Keratinocyte (primary cell): Measurements from ENCODE around the gene NUP210. TPM values are rescaled to one million over a fixed set of nuclear protein-coding genes. Genes with fewer than 3 reads are reported as not detected.
A peak's percentile ranks its signal among the peaks of the same experiment; 100 is the strongest.

ENCODE experiments used
- DNase-seq: peaks from one replicate; pipeline ENCODE4 v3.0.0-alpha.2; 2011; ENCODE audit warnings: low read depth, missing footprints, low spot score
- FAIRE-seq: peaks from 2 replicates; lab custom pipeline; 2011; peaks lifted over from hg19 to GRCh38; lab: Jason Lieb, UNC
- H2AFZ ChIP-seq: 2 replicates; pipeline ENCODE4 v1.6.0; 2012; ENCODE audit warnings: low read length, control low read depth, inconsistent platforms; ENCODE audit not compliant: control insufficient read depth
- H3K27ac ChIP-seq: 2 replicates; pipeline ENCODE4 v1.5.1; 2011; ENCODE audit warnings: low read length; ENCODE audit not compliant: control insufficient read depth, insufficient read depth
- H3K27me3 ChIP-seq: 3 replicates; pipeline ENCODE4 v1.6.0; 2011; ENCODE audit warnings: low read length; ENCODE audit not compliant: control insufficient read depth, insufficient read depth; ENCODE audit errors: extremely low read depth
- H3K36me3 ChIP-seq, 2 experiments: 2 replicates in 1 of 2; 3 replicates in 1 of 2; pipeline ENCODE4 v1.5.1; 2011; ENCODE audit warnings: low read length in 2 of 2, mild to moderate bottlenecking in 1 of 2; ENCODE audit not compliant: control insufficient read depth in 2 of 2, insufficient read depth in 2 of 2; ENCODE audit errors: extremely low read depth in 1 of 2
- H3K4me1 ChIP-seq: 3 replicates; pipeline ENCODE4 v1.5.1; 2011; ENCODE audit warnings: low read length; ENCODE audit not compliant: control insufficient read depth, insufficient read depth; ENCODE audit errors: extremely low read depth
- H3K4me2 ChIP-seq: 3 replicates; pipeline ENCODE4 v1.6.0; 2011; ENCODE audit warnings: low read depth, low read length; ENCODE audit not compliant: control insufficient read depth, insufficient read depth; ENCODE audit errors: extremely low read depth
- H3K4me3 ChIP-seq, 3 experiments: fragments of 200-600 bp in 1 of 3; sonication (generic) in 1 of 3; 2 replicates in 2 of 3; 3 replicates in 1 of 3; pipeline ENCODE4 v1.5.1; 2011 to 2016; ENCODE audit warnings: low read length in 3 of 3, mild to moderate bottlenecking in 3 of 3, control low read depth in 2 of 3, inconsistent platforms in 1 of 3, low read depth in 1 of 3, mixed read lengths in 1 of 3, mixed run types in 1 of 3, moderate library complexity in 1 of 3; ENCODE audit not compliant: control insufficient read depth in 2 of 3, insufficient read depth in 2 of 3; ENCODE audit errors: extremely low read depth in 1 of 3
- H3K79me2 ChIP-seq: 2 replicates; pipeline ENCODE4 v1.6.0; 2012; ENCODE audit warnings: low read length; ENCODE audit not compliant: control insufficient read depth, insufficient read depth
- H3K9ac ChIP-seq: 3 replicates; pipeline ENCODE4 v1.6.0; 2011; ENCODE audit warnings: low read length; ENCODE audit not compliant: control insufficient read depth, insufficient read depth; ENCODE audit errors: extremely low read depth
- H3K9me1 ChIP-seq: 3 replicates; pipeline ENCODE4 v1.6.0; 2011; ENCODE audit warnings: low read length; ENCODE audit not compliant: control insufficient read depth, insufficient read depth; ENCODE audit errors: extremely low read depth
- H3K9me3 ChIP-seq: 2 replicates; pipeline ENCODE4 v1.5.1; 2012; ENCODE audit warnings: low read depth, low read length; ENCODE audit not compliant: control insufficient read depth
- H4K20me1 ChIP-seq: 3 replicates; pipeline ENCODE4 v1.6.0; 2011; ENCODE audit warnings: low read length; ENCODE audit not compliant: control insufficient read depth, insufficient read depth; ENCODE audit errors: extremely low read depth
- CTCF ChIP-seq, 3 experiments: IDR thresholded peaks in 1 of 3; conservative IDR thresholded peaks in 1 of 3; optimal IDR thresholded peaks in 1 of 3; 2 replicates in 2 of 3; 3 replicates in 1 of 3; pipeline versions ENCODE3 to v1.5.1; 2011; ENCODE audit warnings: low read length in 3 of 3, mild to moderate bottlenecking in 3 of 3, moderate library complexity in 2 of 3, control low read depth in 1 of 3, inconsistent platforms in 1 of 3; ENCODE audit not compliant: insufficient read depth in 2 of 3; ENCODE audit errors: extremely low read depth in 1 of 3
- EZH2 ChIP-seq: IDR thresholded peaks from one replicate; pipeline ENCODE4 v1.6.1; 2012; ENCODE audit warnings: inconsistent platforms, mild to moderate bottlenecking, low read length, moderate library complexity
- dilution Hi-C: fragments of 300-500 bp; cut with MboI; formaldehyde crosslinking; loops from one replicate; pipeline ENCODE4 v1.7.0; 2020; ENCODE audit warnings: low sequenced_read_pairs; ENCODE audit not compliant: extremely low pct_ligation_motif_present
- polyA plus RNA-seq, 5 experiments: library from polyadenylated mRNA; depleted of rRNA in 3 of 5; stranded (reverse) in 3 of 5; stranded (forward) in 1 of 5; unstranded in 1 of 5; fragments of >200 nt; gene quantifications; 1 replicate in 1 of 5; 2 replicates in 3 of 5; 3 replicates in 1 of 5; pipeline versions ENCODE4 v1.2.1 to v1.2.3, GENCODE V29; 2011 to 2012; ENCODE audit warnings: missing spikeins in 2 of 5, low read depth in 1 of 5, low replicate concordance in 1 of 5

The NUP210 gene
- polyA plus RNA-seq, 1 donor (not counting 4 experiments of a cell fraction or from before 2014, with no cell fraction given), result 0.01 TPM

- no peaks in the 10 kb centered on the region for H3K9me1 ChIP-seq
- H3K27ac ChIP-seq, result no peak overlapping the region
- FAIRE-seq (peak; percentile 34), DNase-seq (no peak)
- dilution Hi-C loops, result no loop called here
- no peak overlapping the region for H3K4me2 ChIP-seq
- no peaks in the 10 kb centered on the region for H4K20me1 ChIP-seq
- H3K9me3 ChIP-seq, result no peaks in the 10 kb centered on the region
- H3K36me3 ChIP-seq, result no peaks in the 10 kb centered on the region
- H3K4me3 ChIP-seq, result no peak overlapping the region
- H3K79me2 ChIP-seq, result no peaks in the 10 kb centered on the region
- no peaks in the 10 kb centered on the region for H3K4me1 ChIP-seq
- H2AFZ ChIP-seq, result no peak overlapping the region
- H3K9ac ChIP-seq, result no peak overlapping the region
- H3K27me3 ChIP-seq, result no peaks in the 10 kb centered on the region
- TF ChIP-seq EZH2, result no peak
- TF ChIP-seq CTCF (optimal IDR thresholded peaks at IDR 0.05 in 1 of 3, IDR thresholded peaks at IDR 0.05 in 1 of 3, conservative IDR thresholded peaks at IDR 0.05 in 1 of 3; ENCODE audit: extremely low read depth in 1 of 3, insufficient read depth in 2 of 3, low read length in 3 of 3), result no peak
Measured at GRCh38 chr3:13427662-13428603, 7.8 kb upstream of the NUP210 start.

GRCh38 chr3:13426591-13426990 lies 6.5 kb upstream of the NUP210 start:
- dilution Hi-C loops, result no loop called here
- no peak for DNase-seq

More at GRCh38 chr3:13426591-13426990, 6.5 kb upstream of the NUP210 start:
- no peaks in the 10 kb centered on the region for H4K20me1 ChIP-seq
- H3K9ac ChIP-seq, result no peak overlapping the region
- H3K36me3 ChIP-seq, result no peaks in the 10 kb centered on the region
- H3K9me3 ChIP-seq, result no peaks in the 10 kb centered on the region
- TF ChIP-seq CTCF (optimal IDR thresholded peaks at IDR 0.05 in 1 of 3, IDR thresholded peaks at IDR 0.05 in 1 of 3, conservative IDR thresholded peaks at IDR 0.05 in 1 of 3; ENCODE audit: extremely low read depth in 1 of 3, insufficient read depth in 2 of 3, low read length in 3 of 3) (no peak), EZH2 (no peak)
- H3K9me1 ChIP-seq, result no peaks in the 10 kb centered on the region
- no peak overlapping the region for H2AFZ ChIP-seq
- no peak overlapping the region for H3K4me3 ChIP-seq
- H3K27me3 ChIP-seq, result no peaks in the 10 kb centered on the region
- no peaks in the 10 kb centered on the region for H3K4me1 ChIP-seq
- no peaks in the 10 kb centered on the region for H3K79me2 ChIP-seq
- H3K4me2 ChIP-seq, result no peak overlapping the region
- no peak for FAIRE-seq
- H3K27ac ChIP-seq, result no peak overlapping the region
